ENCODE measurements around the gene PITHD1.
A peak's percentile ranks its signal among the peaks of the same experiment; 100 is the strongest.
"Not testable (repeated sequence)": the region's sequence is repeated elsewhere in the genome, so short reads cannot be mapped to it uniquely, and the experiment has no call there.

PITHD1 gene

GRCh38 chr1:23774174-23774880 lies 3.9 kb upstream of the PITHD1 start:
- DNase-seq, result no peak

DNA sequence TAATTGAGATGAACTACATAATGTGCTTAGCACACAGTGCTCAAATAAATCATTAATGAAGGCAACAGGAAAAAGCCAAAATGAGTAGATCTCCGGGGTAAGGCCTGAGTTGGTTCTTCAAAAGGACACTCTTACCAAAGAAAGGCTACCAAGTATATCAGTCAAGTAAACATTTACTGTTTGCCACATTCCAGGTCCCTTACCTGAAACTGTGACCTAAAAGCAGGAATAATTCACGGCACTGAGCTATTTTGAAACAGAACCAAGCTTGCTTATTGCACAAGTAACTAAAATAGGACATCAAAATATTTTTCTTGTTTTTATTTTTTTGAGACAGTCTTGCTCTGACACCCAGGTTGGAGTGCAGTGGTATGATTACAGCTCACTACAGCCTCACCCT lies 2.0 kb upstream of the PITHD1 start:
- DNase-seq, result no peak

- no peak for DNase-seq
Observed at GRCh38 chr1:23779826-23780371, 1.7 kb downstream of the PITHD1 start.

GRCh38 chr1:23783141-23783540 lies 4.9 kb downstream of the PITHD1 start:
- DNase-seq, result not testable (repeated sequence)

DNA sequence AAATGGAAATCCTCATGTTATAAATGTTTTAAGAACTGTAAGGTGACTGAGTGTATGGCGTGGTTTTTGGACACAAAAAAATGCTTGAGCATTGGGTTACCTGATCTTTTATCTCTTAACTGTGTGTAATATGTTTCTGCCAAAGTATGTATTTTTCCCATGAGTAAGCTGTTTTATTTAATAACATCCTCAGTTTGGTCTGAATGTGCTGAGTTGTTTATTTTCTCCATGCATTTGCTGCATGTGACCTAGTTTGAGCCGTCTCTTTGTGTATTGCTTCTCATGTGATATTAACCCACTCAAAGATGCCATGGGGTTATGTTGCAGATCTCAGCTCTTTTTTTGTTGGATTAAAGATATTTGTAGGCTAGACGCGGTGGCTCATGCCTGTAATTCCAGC lies 6.6 kb downstream of the PITHD1 start:
- DNase-seq, result no peak

DNA sequence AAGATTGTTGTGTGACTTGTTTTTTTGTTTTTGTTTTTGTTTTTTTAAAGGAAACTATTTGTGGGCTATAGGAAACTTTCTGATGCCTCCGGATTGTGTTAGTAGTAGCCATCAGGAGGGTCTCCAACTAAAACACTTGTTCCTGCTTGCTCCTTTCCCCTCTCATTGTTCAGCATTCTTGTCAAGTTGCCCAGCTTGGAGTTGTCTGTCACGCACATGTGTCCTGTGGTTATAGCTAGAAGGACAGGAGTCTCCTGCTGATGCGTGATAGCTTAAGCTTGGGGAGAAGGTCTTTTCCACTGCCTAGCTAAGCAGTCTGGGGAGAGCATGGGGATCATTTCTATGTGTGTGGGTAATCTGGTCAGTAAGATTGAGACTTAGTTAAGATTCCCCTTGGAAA lies 9.5 kb downstream of the PITHD1 start:
- DNase-seq, result no peak

DNA sequence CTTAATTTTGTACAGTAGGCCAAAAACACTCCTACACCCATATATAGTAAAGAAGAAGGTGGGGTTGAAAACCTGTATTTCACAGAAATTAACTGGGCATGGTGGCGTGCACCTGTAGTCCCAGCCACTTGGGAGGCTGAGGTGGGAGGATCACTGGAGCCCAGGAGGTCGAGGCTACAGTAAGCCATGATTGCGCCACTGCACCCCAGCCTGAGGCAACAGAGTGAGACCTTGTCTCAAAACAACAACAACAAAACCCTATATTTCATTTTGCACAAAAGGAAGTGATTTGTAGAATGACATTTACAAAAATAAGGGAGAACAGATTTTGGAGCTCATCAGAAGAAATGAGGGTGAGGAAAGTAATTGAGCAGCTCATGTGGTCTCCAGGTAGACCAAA lies 10.5 kb downstream of the PITHD1 start:
- no peak for DNase-seq

DNA sequence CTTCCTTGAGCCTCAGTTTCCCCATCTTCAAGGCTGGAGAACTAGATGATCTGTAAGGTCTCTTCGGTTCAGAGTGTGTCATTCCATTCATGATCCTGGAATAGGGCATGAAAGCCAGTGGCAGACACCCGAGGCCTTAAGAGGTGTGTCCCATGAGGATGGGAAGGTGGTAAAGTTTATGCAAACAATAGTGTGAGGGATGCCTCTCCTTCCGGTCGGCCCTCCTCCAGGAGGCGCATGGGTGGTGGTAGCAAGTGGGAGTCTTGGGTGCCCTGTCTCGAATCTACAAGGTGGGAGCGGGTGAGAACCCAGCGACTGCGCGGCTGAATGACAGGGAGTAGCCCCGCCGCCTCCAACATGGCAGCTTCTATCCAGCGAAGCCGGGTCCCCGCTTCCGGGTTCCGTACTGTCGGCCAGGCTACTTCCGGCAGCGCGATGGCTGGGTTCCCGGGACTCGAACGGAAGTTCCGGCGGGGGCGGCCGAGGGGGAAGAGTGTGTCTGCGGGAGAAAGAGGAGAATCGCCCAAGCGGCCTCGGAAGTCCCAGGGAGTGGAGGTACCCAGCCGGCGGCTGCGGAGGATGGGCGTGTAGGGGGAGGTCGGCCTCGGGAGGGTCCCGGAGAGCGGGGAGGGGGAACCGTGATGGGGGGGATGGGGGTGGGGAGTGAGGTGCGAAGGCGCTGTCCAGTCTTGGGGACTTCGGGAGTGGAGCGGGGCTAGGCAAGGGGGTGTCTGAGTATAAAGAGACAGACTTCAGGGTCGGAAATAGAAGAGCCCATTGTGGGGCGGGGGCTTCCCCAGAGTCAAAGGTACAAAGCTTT lies 12.7 kb downstream of the PITHD1 start, which contains the start of gene LYPLA2:
Gene LYPLA2 (plus strand): TSS at position 450 of the 820 bp plus-strand sequence. CDS start 1,538 bp downstream, outside the sequence.
- peak; percentile 90 for DNase-seq

GRCh38 chr1:23791516-23792047 lies 13.4 kb downstream of the PITHD1 start:
- no peak for DNase-seq

DNA sequence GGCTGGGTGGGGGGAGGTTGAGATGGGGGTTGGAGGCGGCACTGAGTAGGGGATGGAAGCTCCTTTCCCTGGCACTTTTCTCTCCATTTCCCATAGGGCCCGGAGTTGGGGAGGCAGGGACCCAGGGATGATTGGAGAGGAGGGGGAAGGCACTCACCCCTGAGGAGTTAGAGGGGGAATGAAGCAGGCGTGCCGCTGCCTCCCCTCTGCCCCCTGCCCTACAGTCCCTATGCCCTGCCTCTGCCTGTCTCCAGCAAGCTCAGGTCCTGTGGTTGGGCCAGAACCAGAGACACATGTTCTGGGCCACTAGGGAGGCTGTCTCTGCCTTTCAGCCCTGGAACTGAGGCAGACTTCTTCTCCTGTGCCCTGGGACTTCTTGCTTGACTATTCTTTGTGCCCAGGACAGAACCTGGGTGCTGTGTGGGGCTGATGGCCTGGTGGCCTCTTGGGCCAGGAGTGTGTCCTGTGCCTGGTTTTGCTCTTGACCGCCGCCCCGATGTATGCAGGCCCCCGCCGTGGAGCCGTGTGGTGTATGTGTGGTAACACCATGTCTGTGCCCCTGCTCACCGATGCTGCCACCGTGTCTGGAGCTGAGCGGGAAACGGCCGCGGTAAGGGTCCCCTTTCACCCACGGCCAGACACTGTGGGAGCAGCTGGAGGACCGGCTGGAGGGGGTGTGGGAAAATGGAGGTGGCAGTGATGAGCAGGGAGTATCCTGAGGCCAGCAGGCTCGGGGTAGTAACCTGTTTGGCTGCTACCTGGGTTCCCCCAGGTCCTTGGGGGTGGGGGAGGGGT lies 14.1 kb downstream of the PITHD1 start:
- no peak for DNase-seq

- DNase-seq, result no peak
Observed at GRCh38 chr1:23793018-23793781, 15.0 kb downstream of the PITHD1 start.

DNA sequence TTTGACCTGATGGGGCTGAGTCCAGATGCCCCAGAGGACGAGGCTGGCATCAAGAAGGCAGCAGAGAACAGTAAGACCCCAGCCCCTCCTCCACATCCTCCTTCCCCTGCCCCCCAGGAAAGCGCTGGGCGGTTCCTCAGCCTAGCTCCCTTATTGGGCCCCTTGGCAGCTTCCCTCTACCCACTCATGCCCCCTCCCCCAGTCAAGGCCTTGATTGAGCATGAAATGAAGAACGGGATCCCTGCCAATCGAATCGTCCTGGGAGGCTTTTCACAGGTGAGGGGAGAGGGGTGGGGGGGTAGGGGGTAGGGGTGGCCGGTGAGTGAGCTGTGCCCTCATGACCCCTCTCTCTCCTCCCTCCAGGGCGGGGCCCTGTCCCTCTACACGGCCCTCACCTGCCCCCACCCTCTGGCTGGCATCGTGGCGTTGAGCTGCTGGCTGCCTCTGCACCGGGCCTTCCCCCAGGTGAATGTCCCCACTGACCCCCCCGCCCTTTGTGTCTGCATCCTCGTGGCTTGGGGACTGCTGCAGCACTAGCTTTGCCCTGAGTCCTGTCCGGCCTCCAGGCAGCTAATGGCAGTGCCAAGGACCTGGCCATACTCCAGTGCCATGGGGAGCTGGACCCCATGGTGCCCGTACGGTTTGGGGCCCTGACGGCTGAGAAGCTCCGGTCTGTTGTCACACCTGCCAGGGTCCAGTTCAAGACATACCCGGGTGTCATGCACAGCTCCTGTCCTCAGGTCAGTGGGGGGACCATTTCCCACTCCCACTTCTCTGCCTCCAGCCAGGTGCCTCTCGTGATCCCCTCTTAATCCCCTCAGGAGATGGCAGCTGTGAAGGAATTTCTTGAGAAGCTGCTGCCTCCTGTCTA lies 15.9 kb downstream of the PITHD1 start:
- DNase-seq, result no peak

DNA sequence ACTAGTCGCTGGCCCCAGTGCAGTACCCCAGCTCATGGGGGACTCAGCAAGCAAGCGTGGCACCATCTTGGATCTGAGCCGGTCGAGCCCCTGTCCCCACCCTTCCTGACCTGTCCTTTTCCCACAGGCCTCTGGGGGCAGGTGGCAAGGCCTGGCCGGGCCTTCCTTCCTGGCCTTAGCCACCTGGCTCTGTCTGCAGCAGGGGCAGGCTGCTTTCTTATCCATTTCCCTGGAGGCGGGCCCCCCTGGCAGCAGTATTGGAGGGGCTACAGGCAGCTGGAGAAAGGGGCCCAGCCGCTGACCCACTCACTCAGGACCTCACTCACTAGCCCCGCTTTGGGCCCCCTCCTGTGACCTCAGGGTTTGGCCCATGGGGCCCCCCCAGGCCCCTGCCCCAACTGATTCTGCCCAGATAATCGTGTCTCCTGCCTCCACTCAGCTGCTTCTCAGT lies 16.5 kb downstream of the PITHD1 start:
- DNase-seq, result not testable (repeated sequence)

DNA sequence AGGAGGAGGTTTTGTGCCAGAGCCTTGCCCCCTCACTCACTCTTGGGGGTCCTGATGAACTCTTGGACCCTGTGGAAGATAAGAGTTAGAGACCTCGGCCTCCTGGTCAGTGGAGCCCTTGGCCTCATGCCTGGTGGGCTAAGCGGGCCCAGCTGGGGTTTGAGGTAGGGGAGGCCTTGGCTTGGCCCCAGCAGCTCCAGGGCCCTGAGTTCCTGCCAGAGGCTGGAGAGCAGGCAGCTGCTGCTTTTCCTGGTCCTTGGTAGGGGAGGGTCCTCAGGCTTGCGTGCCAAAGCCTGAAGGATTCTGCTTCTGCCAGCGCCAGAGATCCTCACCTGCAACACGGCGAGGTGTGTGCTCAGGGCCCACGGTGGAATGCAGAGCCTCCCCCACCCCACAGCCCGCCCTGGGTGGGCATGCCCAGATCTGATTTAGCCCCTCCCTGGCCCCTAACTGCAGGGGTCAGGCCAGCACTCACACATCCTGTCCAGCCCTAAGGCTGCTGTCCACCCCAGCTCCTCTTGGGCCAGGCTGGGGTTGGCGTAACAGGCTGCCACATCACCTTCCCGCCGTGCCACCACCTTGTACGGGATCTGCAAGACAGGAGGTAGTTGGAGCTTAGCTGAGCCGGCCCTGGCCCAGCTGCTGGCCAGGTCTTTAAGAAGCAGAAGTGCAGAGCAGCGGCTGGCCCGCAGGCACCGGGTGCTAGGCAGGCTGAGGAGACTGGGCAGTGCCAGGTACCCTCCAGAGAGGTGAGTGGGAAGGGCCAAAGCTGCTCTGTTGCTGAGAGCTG lies 17.7 kb downstream of the PITHD1 start:
- DNase-seq, result no peak

DNA sequence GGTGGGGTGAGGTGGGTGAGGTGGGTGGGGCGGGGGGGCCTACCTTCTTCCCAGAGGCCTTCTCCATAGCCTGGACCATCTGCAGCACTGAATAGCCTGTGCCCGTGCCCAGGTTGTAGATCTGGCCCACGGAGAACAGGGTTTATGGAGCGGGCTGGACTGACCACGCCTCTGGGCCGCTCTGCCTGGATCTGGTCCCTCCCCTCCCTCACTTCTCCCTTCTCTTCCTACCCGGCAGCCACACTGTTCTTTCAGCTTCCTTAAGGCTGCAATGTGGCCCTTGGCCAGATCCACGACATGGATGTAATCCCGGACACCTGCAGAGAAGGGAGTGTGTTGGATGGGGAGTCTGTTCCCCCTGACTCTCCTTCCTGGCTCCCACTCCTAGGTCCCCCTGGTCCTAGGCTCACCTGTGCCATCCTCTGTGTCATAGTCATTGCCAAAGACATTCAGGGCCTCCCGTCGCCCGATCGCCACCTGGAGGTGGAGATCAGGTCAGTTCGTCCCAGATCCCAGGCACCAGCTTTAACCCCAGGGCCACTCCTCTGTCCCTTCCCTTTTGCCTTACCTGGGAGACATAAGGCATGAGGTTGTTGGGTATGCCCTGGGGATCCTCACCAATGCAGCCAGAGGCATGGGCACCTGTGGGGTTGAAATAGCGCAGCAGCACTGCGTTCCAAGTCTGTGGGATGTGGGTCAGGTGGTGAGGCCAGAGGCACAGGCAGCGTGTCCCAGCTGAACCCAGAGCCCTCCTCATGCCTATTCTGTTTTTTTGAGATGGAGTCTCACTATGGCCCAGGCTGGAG lies 18.5 kb downstream of the PITHD1 start:
- DNase-seq, result no peak

- DNase-seq, result no peak
Observed at GRCh38 chr1:23797478-23798448, 19.5 kb downstream of the PITHD1 start.

DNA sequence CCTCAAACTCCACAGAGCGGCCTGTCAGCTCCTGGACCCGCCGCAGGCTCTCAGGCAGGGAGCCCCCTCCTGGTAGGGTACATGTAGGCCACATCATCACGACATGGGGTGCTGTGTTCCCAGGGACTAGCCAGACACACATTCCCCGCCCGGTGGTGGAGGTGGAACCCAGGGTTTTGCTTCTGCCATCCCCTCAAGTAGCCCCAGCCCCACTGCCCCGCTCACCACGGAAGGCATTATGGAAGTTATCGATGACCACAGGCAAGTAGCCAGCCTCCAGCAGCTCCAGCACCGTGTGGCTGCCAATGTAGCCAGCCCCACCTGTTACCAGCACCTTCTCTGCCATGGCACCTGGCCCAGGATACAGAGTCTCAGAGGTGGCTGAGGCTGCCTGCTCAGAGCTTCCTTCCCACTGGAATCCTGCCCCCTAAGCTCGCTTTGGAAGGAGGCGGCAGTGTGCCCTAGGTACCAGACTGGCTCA lies 20.5 kb downstream of the PITHD1 start:
- DNase-seq, result no peak

GRCh38 chr1:23799255-23799569 lies 21.0 kb downstream of the PITHD1 start:
- no peak for DNase-seq

All from NCI-H2107 (cell line).